ENCODE results near the gene DOCK3.
"Not testable (repeated sequence)": the region's sequence is repeated elsewhere in the genome, so short reads cannot be mapped to it uniquely, and the experiment has no call there.

Gene DOCK3

GRCh38 chr3:51384055-51384725 lies 709.5 kb downstream of the DOCK3 start:
- H3K4me1 ChIP-seq (ENCODE audit: control insufficient read depth, insufficient read depth, low read length) = peaks cover 13% of the 10 kb centered on the region
- peak overlapping the region; percentile 98 for H3K4me3 ChIP-seq (ENCODE audit: insufficient read depth, low read depth, low read length)
- peak overlapping the region; percentile 93 for H3K27ac ChIP-seq (ENCODE audit: insufficient read depth, low read depth, low read length, poor library complexity, severe bottlenecking)
- H3K27me3 ChIP-seq (ENCODE audit: control insufficient read depth, insufficient read depth, low read length, poor library complexity, severe bottlenecking) = no peaks in the 10 kb centered on the region
- peaks cover 19% of the 10 kb centered on the region for H3K36me3 ChIP-seq (ENCODE audit: control insufficient read depth, insufficient read depth, low read length)
- H3K9me3 ChIP-seq (ENCODE audit: control insufficient read depth, low read length) = no peaks in the 10 kb centered on the region
- WGBS, 2 experiments = 1% methylated on average over 29 of the region's 29 CpGs

GRCh38 chr3:51384726-51385473 lies 710.2 kb downstream of the DOCK3 start, which contains the start of gene MANF:
Gene MANF (plus strand): TSS chr3:51385291. CDS start chr3:51385343, 52 bp downstream.
- Histone ChIP-seq H3K4me1 (ENCODE audit: control insufficient read depth, insufficient read depth, low read length) (peaks cover 13% of the 10 kb centered on the region), H3K4me3 (ENCODE audit: insufficient read depth, low read depth, low read length) (peak within 1 kb of the TSS; percentile 98), H3K9me3 (ENCODE audit: control insufficient read depth, low read length) (no peaks in the 10 kb centered on the region), H3K27ac (ENCODE audit: insufficient read depth, low read depth, low read length, poor library complexity, severe bottlenecking) (peak within 1 kb of the TSS; percentile 93), H3K36me3 (ENCODE audit: control insufficient read depth, insufficient read depth, low read length) (peaks cover 22% of the 10 kb centered on the region), H3K27me3 (ENCODE audit: control insufficient read depth, insufficient read depth, low read length, poor library complexity, severe bottlenecking) (no peaks in the 10 kb centered on the region)
- 1% methylated on average over 65 of the region's 65 CpGs for WGBS, 2 experiments

- 5% methylated on average over 18 of the region's 18 CpGs for WGBS, 2 experiments
- Histone ChIP-seq H3K36me3 (ENCODE audit: control insufficient read depth, insufficient read depth, low read length) (peaks cover 28% of the 10 kb centered on the region), H3K9me3 (ENCODE audit: control insufficient read depth, low read length) (no peaks in the 10 kb centered on the region), H3K27ac (ENCODE audit: insufficient read depth, low read depth, low read length, poor library complexity, severe bottlenecking) (no peak overlapping the region), H3K4me1 (ENCODE audit: control insufficient read depth, insufficient read depth, low read length) (peaks cover 13% of the 10 kb centered on the region), H3K4me3 (ENCODE audit: insufficient read depth, low read depth, low read length) (peak overlapping the region; percentile 98), H3K27me3 (ENCODE audit: control insufficient read depth, insufficient read depth, low read length, poor library complexity, severe bottlenecking) (no peaks in the 10 kb centered on the region)
Observed at GRCh38 chr3:51385621-51386091, 710.9 kb downstream of the DOCK3 start.

- Histone ChIP-seq H3K9me3 (ENCODE audit: control insufficient read depth, low read length) (no peaks in the 10 kb centered on the region), H3K27me3 (ENCODE audit: control insufficient read depth, insufficient read depth, low read length, poor library complexity, severe bottlenecking) (no peaks in the 10 kb centered on the region), H3K4me3 (ENCODE audit: insufficient read depth, low read depth, low read length) (peak overlapping the region; percentile 98), H3K36me3 (ENCODE audit: control insufficient read depth, insufficient read depth, low read length) (peaks cover 28% of the 10 kb centered on the region), H3K27ac (ENCODE audit: insufficient read depth, low read depth, low read length, poor library complexity, severe bottlenecking) (no peak overlapping the region), H3K4me1 (ENCODE audit: control insufficient read depth, insufficient read depth, low read length) (peaks cover 13% of the 10 kb centered on the region)
- WGBS, 2 experiments = 63 to 79% methylated on average over 8 of the region's 8 CpGs
Observed at GRCh38 chr3:51386159-51386851, 711.6 kb downstream of the DOCK3 start.

- WGBS, 2 experiments = 91 to 93% methylated on average over 5 of the region's 5 CpGs
Observed at GRCh38 chr3:51386852-51387229, 712.1 kb downstream of the DOCK3 start.

GRCh38 chr3:51387281-51387680 lies 712.6 kb downstream of the DOCK3 start:
- H3K27ac ChIP-seq (ENCODE audit: insufficient read depth, low read depth, low read length, poor library complexity, severe bottlenecking); H3K27me3 ChIP-seq (ENCODE audit: control insufficient read depth, insufficient read depth, low read length, poor library complexity, severe bottlenecking); H3K4me3 ChIP-seq (ENCODE audit: insufficient read depth, low read depth, low read length); H3K9me3 ChIP-seq (ENCODE audit: control insufficient read depth, low read length): not testable (repeated sequence)
- Histone ChIP-seq H3K4me1 (ENCODE audit: control insufficient read depth, insufficient read depth, low read length) (peaks cover 15% of the 10 kb centered on the region), H3K36me3 (ENCODE audit: control insufficient read depth, insufficient read depth, low read length) (peaks cover 31% of the 10 kb centered on the region)
- 93 to 95% methylated on average over 6 of the region's 6 CpGs for WGBS, 2 experiments

More at GRCh38 chr3:51386852-51387229, 712.1 kb downstream of the DOCK3 start:
- Histone ChIP-seq H3K36me3 (ENCODE audit: control insufficient read depth, insufficient read depth, low read length) (peaks cover 28% of the 10 kb centered on the region), H3K9me3 (ENCODE audit: control insufficient read depth, low read length) (no peaks in the 10 kb centered on the region), H3K4me3 (ENCODE audit: insufficient read depth, low read depth, low read length) (no peak overlapping the region), H3K27ac (ENCODE audit: insufficient read depth, low read depth, low read length, poor library complexity, severe bottlenecking) (no peak overlapping the region), H3K4me1 (ENCODE audit: control insufficient read depth, insufficient read depth, low read length) (peaks cover 13% of the 10 kb centered on the region), H3K27me3 (ENCODE audit: control insufficient read depth, insufficient read depth, low read length, poor library complexity, severe bottlenecking) (no peaks in the 10 kb centered on the region)

GRCh38 chr3:51388286-51389029 lies 713.7 kb downstream of the DOCK3 start:
- Histone ChIP-seq H3K36me3 (ENCODE audit: control insufficient read depth, insufficient read depth, low read length) (peaks cover 43% of the 10 kb centered on the region), H3K27ac (ENCODE audit: insufficient read depth, low read depth, low read length, poor library complexity, severe bottlenecking) (no peak overlapping the region)

GRCh38 chr3:51389423-51390183 lies 714.9 kb downstream of the DOCK3 start:
- Histone ChIP-seq H3K27ac (ENCODE audit: insufficient read depth, low read depth, low read length, poor library complexity, severe bottlenecking) (no peak overlapping the region), H3K4me3 (ENCODE audit: insufficient read depth, low read depth, low read length) (no peak overlapping the region), H3K27me3 (ENCODE audit: control insufficient read depth, insufficient read depth, low read length, poor library complexity, severe bottlenecking) (no peaks in the 10 kb centered on the region), H3K4me1 (ENCODE audit: control insufficient read depth, insufficient read depth, low read length) (peaks cover 30% of the 10 kb centered on the region), H3K36me3 (ENCODE audit: control insufficient read depth, insufficient read depth, low read length) (peaks cover 53% of the 10 kb centered on the region), H3K9me3 (ENCODE audit: control insufficient read depth, low read length) (no peaks in the 10 kb centered on the region)
- WGBS, 2 experiments = 88 to 89% methylated on average over 6 of the region's 6 CpGs

More at GRCh38 chr3:51388286-51389029, 713.7 kb downstream of the DOCK3 start:
- Histone ChIP-seq H3K4me1 (ENCODE audit: control insufficient read depth, insufficient read depth, low read length) (peaks cover 26% of the 10 kb centered on the region), H3K9me3 (ENCODE audit: control insufficient read depth, low read length) (no peaks in the 10 kb centered on the region), H3K4me3 (ENCODE audit: insufficient read depth, low read depth, low read length) (no peak overlapping the region), H3K27me3 (ENCODE audit: control insufficient read depth, insufficient read depth, low read length, poor library complexity, severe bottlenecking) (no peaks in the 10 kb centered on the region)
- WGBS, 2 experiments = 95 to 97% methylated on average over 6 of the region's 6 CpGs
